Stimulated activated naive CD8-positive, alpha-beta T cell treated with anti-CD3 and anti-CD28 coated beads, Interleukin-15, Interleukin-2, amounts not matched to agents 100 ng/mL and 50 ng/mL, for 24 hours (primary cell): ENCODE data around the gene CCDC86.

Experiments used
- H3K27ac Mint-ChIP-seq: one replicate; pipeline ENCODE4 v1.8.0; 2021; ENCODE audit warnings: mild to moderate bottlenecking, mixed read lengths
- H3K27me3 Mint-ChIP-seq: one replicate; pipeline ENCODE4 v1.8.0; 2021; ENCODE audit warnings: mixed read lengths
- H3K36me3 Mint-ChIP-seq: one replicate; pipeline ENCODE4 v1.8.0; 2021; ENCODE audit warnings: low read depth, mixed read lengths
- H3K4me1 Mint-ChIP-seq: one replicate; pipeline ENCODE4 v1.8.0; 2021; ENCODE audit warnings: low read depth, mixed read lengths
- H3K4me3 Mint-ChIP-seq: one replicate; pipeline ENCODE4 v1.8.0; 2021; ENCODE audit warnings: mild to moderate bottlenecking, mixed read lengths
- H3K9me3 Mint-ChIP-seq: one replicate; pipeline ENCODE4 v1.8.0; 2021; ENCODE audit warnings: mixed read lengths

CCDC86 gene

GRCh38 chr11:60841797-60842667 lies at the start of gene CCDC86:
Gene CCDC86 (plus strand): TSS chr11:60842113. CDS start chr11:60842125, 12 bp downstream.
- H3K27ac Mint-ChIP-seq: peak within 1 kb of the TSS; percentile 95
- peaks cover 4% of the 10 kb centered on the region for H3K9me3 Mint-ChIP-seq
- H3K4me3 Mint-ChIP-seq: peak within 1 kb of the TSS; percentile 97
- H3K4me1 Mint-ChIP-seq: peaks cover 37% of the 10 kb centered on the region
- no peaks in the 10 kb centered on the region for H3K27me3 Mint-ChIP-seq
- H3K36me3 Mint-ChIP-seq: peaks cover 37% of the 10 kb centered on the region

DNA sequence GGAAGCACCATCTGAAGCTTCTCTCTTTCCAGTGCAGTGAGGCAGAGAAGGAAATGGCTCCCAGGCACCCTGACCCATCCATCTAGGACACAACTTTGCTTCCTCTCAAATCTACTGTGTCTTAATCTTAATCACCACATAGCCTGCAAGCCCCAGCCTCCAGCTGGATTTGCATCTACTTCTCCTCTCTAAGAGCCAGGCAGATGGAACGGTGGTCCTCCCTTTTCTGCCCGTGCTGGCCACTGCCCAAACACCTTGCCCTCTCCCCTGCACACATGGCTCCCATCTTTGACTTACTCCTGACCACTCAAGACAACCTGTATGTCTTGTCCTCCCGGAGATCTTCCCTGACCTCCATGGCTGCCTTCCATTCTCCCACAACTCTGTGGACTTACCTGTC lies 49.4 kb upstream of the CCDC86 start:
- no peaks in the 10 kb centered on the region for H3K9me3 Mint-ChIP-seq
- no peaks in the 10 kb centered on the region for H3K4me1 Mint-ChIP-seq
- no peaks in the 10 kb centered on the region for H3K36me3 Mint-ChIP-seq
- H3K27me3 Mint-ChIP-seq: no peaks in the 10 kb centered on the region
- H3K4me3 Mint-ChIP-seq: no peak overlapping the region
- H3K27ac Mint-ChIP-seq: no peak overlapping the region

DNA sequence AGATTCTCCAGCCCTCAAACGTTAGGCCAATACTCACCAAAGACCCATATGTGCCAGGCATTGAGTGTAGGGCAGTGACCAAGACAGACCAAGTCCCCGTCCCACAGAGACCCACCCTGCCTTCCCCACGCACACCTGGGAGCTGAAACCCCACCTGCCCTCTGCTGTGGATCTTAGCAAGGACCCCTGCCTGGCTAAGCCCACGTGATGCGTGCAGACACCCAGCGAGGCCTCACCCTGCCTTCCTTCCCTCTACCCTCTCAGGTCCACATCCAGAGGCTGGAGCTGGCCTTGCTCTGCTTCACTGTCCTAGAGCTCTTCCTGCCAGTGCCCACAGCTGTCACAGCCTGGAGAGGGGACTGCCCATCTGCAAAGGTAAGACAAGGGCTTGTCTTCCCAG lies 46.6 kb upstream of the CCDC86 start:
- no peak overlapping the region for H3K4me3 Mint-ChIP-seq
- no peaks in the 10 kb centered on the region for H3K4me1 Mint-ChIP-seq
- no peak overlapping the region for H3K27ac Mint-ChIP-seq
- no peaks in the 10 kb centered on the region for H3K9me3 Mint-ChIP-seq
- no peaks in the 10 kb centered on the region for H3K27me3 Mint-ChIP-seq
- H3K36me3 Mint-ChIP-seq: no peaks in the 10 kb centered on the region

- H3K4me3 Mint-ChIP-seq: no peak overlapping the region
- no peaks in the 10 kb centered on the region for H3K36me3 Mint-ChIP-seq
- no peaks in the 10 kb centered on the region for H3K4me1 Mint-ChIP-seq
- peaks cover 3% of the 10 kb centered on the region for H3K27me3 Mint-ChIP-seq
- no peak overlapping the region for H3K27ac Mint-ChIP-seq
- no peaks in the 10 kb centered on the region for H3K9me3 Mint-ChIP-seq
These were observed 43.9 kb upstream of the CCDC86 start for GRCh38 chr11:60797846-60798630.

DNA sequence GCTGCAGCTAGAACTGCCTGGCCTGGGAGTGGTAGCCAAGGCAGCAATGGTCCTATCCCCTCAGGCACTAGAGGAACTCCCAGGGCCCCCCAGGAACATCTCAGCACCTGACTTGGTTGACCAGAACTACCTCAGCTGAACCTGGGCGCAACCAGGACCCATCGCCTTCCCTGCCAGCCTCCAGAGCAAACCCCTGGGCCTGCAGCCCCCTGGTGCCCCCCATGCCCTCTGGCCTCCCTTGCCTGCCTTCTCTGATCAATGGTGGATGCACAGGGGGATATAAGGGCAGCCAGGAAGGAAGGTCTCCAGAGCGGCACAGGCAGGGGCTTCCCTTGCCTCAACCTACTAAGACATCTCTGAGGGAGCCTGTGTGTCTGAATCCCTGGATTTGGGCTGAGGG lies 43.3 kb upstream of the CCDC86 start:
- Mint-ChIP-seq H3K27me3 (peaks cover 3% of the 10 kb centered on the region), H3K27ac (no peak overlapping the region), H3K4me3 (no peak overlapping the region), H3K36me3 (no peaks in the 10 kb centered on the region), H3K4me1 (no peaks in the 10 kb centered on the region), H3K9me3 (no peaks in the 10 kb centered on the region)

- peaks cover 3% of the 10 kb centered on the region for H3K27me3 Mint-ChIP-seq
- no peak overlapping the region for H3K27ac Mint-ChIP-seq
These were observed 40.7 kb upstream of the CCDC86 start for GRCh38 chr11:60801194-60801593.

DNA sequence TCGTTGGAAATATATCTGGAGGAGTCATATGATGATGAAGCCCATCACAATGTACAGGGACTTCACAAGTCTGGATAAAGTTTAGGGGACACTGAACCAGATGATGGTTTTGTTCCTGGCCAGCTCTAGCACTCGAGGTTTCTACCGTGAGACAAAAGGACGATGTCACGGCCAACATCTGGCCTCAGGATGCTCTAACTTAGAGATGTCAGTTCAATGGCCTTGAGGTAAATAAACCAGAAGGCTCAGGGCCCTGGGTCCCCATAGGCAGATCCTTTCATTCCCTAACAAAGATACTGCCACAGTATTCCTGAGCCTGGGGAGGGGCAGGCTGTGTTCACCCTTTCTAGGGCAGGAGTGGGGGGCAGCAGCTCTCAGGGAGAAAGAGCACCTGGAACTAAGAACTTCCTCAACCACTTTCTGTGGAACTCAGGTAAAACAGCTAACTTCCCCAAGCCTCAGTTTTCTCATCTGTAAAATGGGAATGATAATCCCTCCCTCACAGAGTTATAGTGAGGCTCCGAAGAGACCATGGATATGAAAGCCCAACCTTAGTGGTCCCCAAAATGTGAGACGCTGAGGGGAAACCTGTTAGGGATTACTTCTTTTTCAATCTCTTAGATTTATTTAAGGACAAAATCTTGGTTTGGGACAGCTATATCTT lies 38.5 kb upstream of the CCDC86 start:
- H3K36me3 Mint-ChIP-seq: no peaks in the 10 kb centered on the region
- no peaks in the 10 kb centered on the region for H3K4me1 Mint-ChIP-seq
- H3K9me3 Mint-ChIP-seq: no peaks in the 10 kb centered on the region
- H3K27ac Mint-ChIP-seq: no peak overlapping the region
- H3K27me3 Mint-ChIP-seq: peaks cover 3% of the 10 kb centered on the region
- H3K4me3 Mint-ChIP-seq: no peak overlapping the region

More at GRCh38 chr11:60801194-60801593, 40.7 kb upstream of the CCDC86 start:
- no peaks in the 10 kb centered on the region for H3K4me1 Mint-ChIP-seq
- no peak overlapping the region for H3K4me3 Mint-ChIP-seq
- H3K36me3 Mint-ChIP-seq: no peaks in the 10 kb centered on the region
- no peaks in the 10 kb centered on the region for H3K9me3 Mint-ChIP-seq

DNA sequence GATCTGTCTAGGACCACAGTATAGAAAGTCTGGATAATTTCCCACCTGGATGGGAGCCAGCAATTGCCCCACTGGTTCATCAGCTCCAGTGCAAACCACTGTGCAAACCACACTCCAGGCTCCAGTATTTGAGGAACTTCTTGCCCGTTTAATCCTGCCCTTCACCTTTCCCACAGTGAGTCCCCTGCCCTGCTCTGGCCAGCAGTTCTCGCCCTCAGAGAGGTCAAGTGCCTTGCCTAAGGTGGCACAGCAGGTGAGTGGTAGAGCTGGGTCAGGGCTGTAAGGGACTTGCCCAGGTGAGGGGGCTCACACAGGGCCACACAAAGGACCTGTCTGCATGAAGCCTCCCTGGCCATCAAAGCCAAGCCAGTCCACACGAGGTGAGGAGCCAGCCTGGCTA lies 32.7 kb upstream of the CCDC86 start:
- Mint-ChIP-seq H3K27ac (no peak overlapping the region), H3K9me3 (no peaks in the 10 kb centered on the region), H3K27me3 (peaks cover 5% of the 10 kb centered on the region), H3K36me3 (no peaks in the 10 kb centered on the region), H3K4me3 (no peak overlapping the region), H3K4me1 (no peaks in the 10 kb centered on the region)

DNA sequence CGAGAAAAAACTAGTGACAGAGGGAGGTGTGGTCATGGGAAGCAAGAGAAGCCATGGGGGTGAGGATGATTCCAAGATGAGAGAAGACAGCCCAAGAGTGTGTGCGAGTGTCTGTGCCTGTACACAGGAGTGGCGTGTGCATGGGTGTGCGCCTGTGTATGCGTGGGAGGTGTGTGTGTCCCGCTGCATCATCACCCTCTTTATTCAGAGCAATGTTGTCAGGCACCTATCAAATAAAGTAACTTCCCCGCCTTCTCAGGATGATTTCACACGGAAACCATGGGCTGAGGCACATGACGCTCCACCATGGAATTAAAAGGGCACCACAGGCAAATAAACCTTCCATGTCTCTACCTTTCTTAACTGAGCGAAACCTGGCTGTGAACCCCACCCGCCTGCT lies 32.2 kb upstream of the CCDC86 start:
- H3K27ac Mint-ChIP-seq: no peak overlapping the region
- H3K4me1 Mint-ChIP-seq: no peaks in the 10 kb centered on the region
- H3K27me3 Mint-ChIP-seq: peaks cover 5% of the 10 kb centered on the region
- H3K36me3 Mint-ChIP-seq: no peaks in the 10 kb centered on the region
- H3K4me3 Mint-ChIP-seq: no peak overlapping the region
- H3K9me3 Mint-ChIP-seq: no peaks in the 10 kb centered on the region

DNA sequence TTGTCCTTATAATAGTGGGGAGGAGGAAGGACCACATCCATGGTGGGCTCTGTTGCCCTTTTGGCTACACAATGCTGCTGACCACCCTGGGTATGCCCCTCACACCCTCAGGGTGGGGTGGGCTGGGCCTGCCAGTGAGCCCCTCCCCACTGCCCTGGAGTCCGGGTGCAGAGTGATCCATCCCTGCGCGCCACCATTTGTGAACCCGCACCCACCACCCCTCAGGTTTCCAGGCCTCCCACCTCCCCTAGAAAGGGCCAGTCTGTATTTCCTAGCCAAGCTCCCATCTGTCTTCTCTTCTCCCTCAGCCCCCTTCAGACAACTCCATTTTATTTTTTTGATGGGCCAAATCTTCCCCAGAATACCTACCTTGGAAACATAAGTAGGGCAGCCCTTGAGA lies 31.8 kb upstream of the CCDC86 start:
- H3K4me3 Mint-ChIP-seq: no peak overlapping the region
- no peaks in the 10 kb centered on the region for H3K36me3 Mint-ChIP-seq
- H3K27me3 Mint-ChIP-seq: peaks cover 5% of the 10 kb centered on the region
- H3K4me1 Mint-ChIP-seq: no peaks in the 10 kb centered on the region
- H3K27ac Mint-ChIP-seq: no peak overlapping the region
- H3K9me3 Mint-ChIP-seq: no peaks in the 10 kb centered on the region

- H3K4me3 Mint-ChIP-seq: no peak overlapping the region
- H3K27me3 Mint-ChIP-seq: peaks cover 5% of the 10 kb centered on the region
- no peaks in the 10 kb centered on the region for H3K4me1 Mint-ChIP-seq
- no peak overlapping the region for H3K27ac Mint-ChIP-seq
- no peaks in the 10 kb centered on the region for H3K36me3 Mint-ChIP-seq
- H3K9me3 Mint-ChIP-seq: no peaks in the 10 kb centered on the region
These were observed 31.3 kb upstream of the CCDC86 start for GRCh38 chr11:60810569-60810968.

DNA sequence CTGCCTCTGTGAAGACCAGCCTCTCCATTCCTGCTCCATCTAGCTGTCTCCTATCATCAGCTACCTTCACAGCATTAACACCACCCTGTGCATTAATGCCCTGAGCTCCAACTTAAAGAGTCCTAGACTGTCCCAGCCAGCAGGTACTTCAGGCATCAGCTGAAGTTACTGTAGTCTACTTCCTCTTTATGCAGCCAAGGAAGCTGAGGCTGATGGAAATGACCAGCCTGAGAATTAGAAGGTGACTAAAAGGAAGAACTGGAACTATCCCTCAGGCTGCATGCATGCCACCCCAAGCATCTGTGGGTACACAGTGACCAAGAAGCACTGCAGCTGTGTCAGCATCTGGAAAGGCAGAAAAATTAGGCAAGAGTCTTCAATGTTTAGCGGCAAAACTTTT lies 28.6 kb upstream of the CCDC86 start:
- H3K4me3 Mint-ChIP-seq: no peak overlapping the region
- H3K27me3 Mint-ChIP-seq: peaks cover 5% of the 10 kb centered on the region
- H3K27ac Mint-ChIP-seq: no peak overlapping the region
- peaks cover 6% of the 10 kb centered on the region for H3K9me3 Mint-ChIP-seq
- H3K4me1 Mint-ChIP-seq: no peaks in the 10 kb centered on the region
- H3K36me3 Mint-ChIP-seq: no peaks in the 10 kb centered on the region

GRCh38 chr11:60814112-60814511 lies 27.8 kb upstream of the CCDC86 start:
- H3K9me3 Mint-ChIP-seq: peaks cover 6% of the 10 kb centered on the region
- H3K4me1 Mint-ChIP-seq: no peaks in the 10 kb centered on the region
- H3K27ac Mint-ChIP-seq: no peak overlapping the region
- H3K27me3 Mint-ChIP-seq: peaks cover 5% of the 10 kb centered on the region
- H3K4me3 Mint-ChIP-seq: no peak overlapping the region
- no peaks in the 10 kb centered on the region for H3K36me3 Mint-ChIP-seq

GRCh38 chr11:60816590-60817157 lies 25.2 kb upstream of the CCDC86 start:
- H3K4me1 Mint-ChIP-seq: no peaks in the 10 kb centered on the region
- no peak overlapping the region for H3K4me3 Mint-ChIP-seq
- H3K27me3 Mint-ChIP-seq: peaks cover 1% of the 10 kb centered on the region
- peaks cover 6% of the 10 kb centered on the region for H3K9me3 Mint-ChIP-seq
- no peaks in the 10 kb centered on the region for H3K36me3 Mint-ChIP-seq
- no peak overlapping the region for H3K27ac Mint-ChIP-seq

GRCh38 chr11:60818057-60818456 lies 23.9 kb upstream of the CCDC86 start:
- Mint-ChIP-seq H3K9me3 (peaks cover 6% of the 10 kb centered on the region), H3K27ac (no peak overlapping the region), H3K4me3 (no peak overlapping the region), H3K4me1 (no peaks in the 10 kb centered on the region), H3K36me3 (no peaks in the 10 kb centered on the region), H3K27me3 (no peaks in the 10 kb centered on the region)
